Activated CD4-positive, alpha-beta T cell treated with anti-CD3 and anti-CD28 coated beads for 36 hours (primary cell): ENCODE measurements around the gene OASL. TPM values are rescaled to one million over a fixed set of nuclear protein-coding genes. Genes with fewer than 3 reads are reported as not detected.
"Not testable (repeated sequence)": the region's sequence is repeated elsewhere in the genome, so short reads cannot be mapped to it uniquely, and the experiment has no call there.

Experiments
- ATAC-seq: fragments of 200-7000 bp; cut with Tn5 transposase; one replicate; pipeline ENCODE4 v1.10.0; 2021; ENCODE audit warnings: mild to moderate bottlenecking, moderate library complexity
- CTCF ChIA-PET: fragments of 350-600 bp; sonication (Branson Sonifier 250); formaldehyde crosslinking; loops from one replicate; lab custom pipeline; 2021; ENCODE audit warnings: antibody characterized with exemption; lab: Charles Lee
- POLR2A ChIA-PET: fragments of 350-600 bp; sonication (Branson Sonifier 250); formaldehyde crosslinking; loops from one replicate; lab custom pipeline; 2021; ENCODE audit warnings: antibody characterized with exemption, inconsistent platforms; lab: Charles Lee
- DNase-seq: peaks from one replicate; pipeline ENCODE4 v3.0.0-alpha.2; 2020
- H3K27ac Mint-ChIP-seq: one replicate; pipeline ENCODE4 v1.8.0; 2021; ENCODE audit warnings: mixed read lengths
- H3K27me3 Mint-ChIP-seq: one replicate; pipeline ENCODE4 v1.8.0; 2021; ENCODE audit warnings: mixed read lengths
- H3K36me3 Mint-ChIP-seq: one replicate; pipeline ENCODE4 v1.8.0; 2021; ENCODE audit warnings: low read depth, mixed read lengths
- H3K4me1 Mint-ChIP-seq: one replicate; pipeline ENCODE4 v1.8.0; 2021; ENCODE audit warnings: mixed read lengths
- H3K4me3 Mint-ChIP-seq: one replicate; pipeline ENCODE4 v1.8.0; 2021; ENCODE audit warnings: mild to moderate bottlenecking, moderate library complexity, mixed read lengths
- H3K9me3 Mint-ChIP-seq: one replicate; pipeline ENCODE4 v1.8.0; 2021; ENCODE audit warnings: low read depth, mixed read lengths
- intact Hi-C, 2 experiments: fragments of 100-400 bp; cut with DNase I in 1 of 2; cut with micrococcal nuclease in 1 of 2; formaldehyde crosslinking; loops; one replicate each; pipeline versions ENCODE4 v1.14.2 to v1.15.1; 2022 to 2024; cut with DNase I, micrococcal nuclease
- total RNA-seq, 2 experiments: library from RNA; stranded (reverse); gene quantifications; one replicate each; pipeline ENCODE4 v1.2.3, GENCODE V29; 2021

The OASL gene
- total RNA-seq, 2 experiments from 2014 or later, result 13.9 to 19.6 TPM

DNA sequence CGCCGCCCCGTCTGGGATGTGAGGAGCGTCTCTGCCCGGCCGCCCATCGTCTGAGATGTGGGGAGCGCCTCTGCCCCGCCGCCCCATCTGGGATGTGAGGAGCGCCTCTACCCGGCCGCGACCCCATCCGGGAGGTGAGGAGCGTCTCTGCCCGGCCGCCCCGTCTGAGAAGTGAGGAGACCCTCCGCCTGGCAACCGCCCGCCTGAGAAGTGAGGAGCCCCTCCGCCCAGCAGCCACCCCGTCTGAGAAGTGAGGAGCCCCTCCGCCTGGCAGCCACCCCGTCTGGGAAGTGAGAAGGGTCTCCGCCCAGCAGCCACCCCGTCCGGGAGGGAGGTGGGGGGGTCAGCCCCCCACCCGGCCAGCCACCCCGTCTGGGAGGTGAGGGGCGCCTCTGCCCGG is 36.9 kb upstream of the OASL start:
- H3K4me3 Mint-ChIP-seq, DNase-seq, intact Hi-C loops, ATAC-seq, POLR2A ChIA-PET, H3K27ac Mint-ChIP-seq, H3K36me3 Mint-ChIP-seq, CTCF ChIA-PET, H3K27me3 Mint-ChIP-seq, H3K4me1 Mint-ChIP-seq, H3K9me3 Mint-ChIP-seq: not testable (repeated sequence)

DNA sequence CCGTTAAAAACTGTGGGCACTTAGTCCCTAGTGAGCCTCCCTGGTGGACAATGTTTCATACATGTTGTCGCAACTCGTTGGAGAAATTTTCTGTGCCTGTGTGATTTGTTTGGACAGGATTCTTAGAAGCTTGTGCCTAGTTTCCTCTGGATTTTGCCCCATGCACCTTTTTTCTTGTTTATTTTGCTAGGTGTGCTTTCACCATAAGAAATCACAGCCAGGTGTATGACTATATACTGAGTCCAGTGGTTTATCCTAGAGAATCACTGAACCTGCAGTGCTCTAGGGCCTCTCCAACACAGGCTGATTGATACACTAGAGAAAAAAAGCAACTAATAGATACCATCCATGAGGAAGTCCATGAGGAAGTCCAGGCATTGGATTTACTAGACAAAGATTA is 33.1 kb upstream of the OASL start:
- CTCF ChIA-PET, result interaction anchor here (1.0 to 2.2 kb wide), 2 partner anchors 10 to 67 kb away, joined by 3 to 10 read pairs; no protein-coding TSS in a partner anchor
- Mint-ChIP-seq H3K4me3 (no peak overlapping the region), H3K36me3 (peaks cover 3% of the 10 kb centered on the region), H3K27me3 (no peaks in the 10 kb centered on the region), H3K9me3 (peaks cover 7% of the 10 kb centered on the region), H3K27ac (no peak overlapping the region), H3K4me1 (no peaks in the 10 kb centered on the region)
- no peak for DNase-seq
- POLR2A ChIA-PET, result no interaction called here
- no peak for ATAC-seq
- intact Hi-C loops, result no loop called here

DNA sequence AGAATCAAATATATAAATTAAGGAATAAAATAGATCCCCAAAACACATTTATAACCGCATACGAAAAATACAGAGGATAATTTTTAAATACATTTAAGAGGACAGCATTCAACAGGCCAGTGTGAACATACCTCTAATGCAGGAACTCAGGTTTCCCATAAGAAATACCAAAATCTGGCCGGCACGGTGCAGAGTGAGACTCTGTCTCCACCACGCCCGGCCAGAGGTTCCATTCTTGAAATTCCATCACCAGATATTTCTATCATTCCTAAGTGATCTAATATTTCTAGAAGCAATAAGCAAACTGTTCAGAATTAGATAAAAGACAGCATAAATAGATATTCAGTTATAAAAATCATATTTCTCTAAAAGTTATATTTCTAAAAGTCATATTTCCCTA is 30.2 kb upstream of the OASL start:
- H3K4me1 Mint-ChIP-seq, result peaks cover 4% of the 10 kb centered on the region
- intact Hi-C loops, result no loop called here

DNA sequence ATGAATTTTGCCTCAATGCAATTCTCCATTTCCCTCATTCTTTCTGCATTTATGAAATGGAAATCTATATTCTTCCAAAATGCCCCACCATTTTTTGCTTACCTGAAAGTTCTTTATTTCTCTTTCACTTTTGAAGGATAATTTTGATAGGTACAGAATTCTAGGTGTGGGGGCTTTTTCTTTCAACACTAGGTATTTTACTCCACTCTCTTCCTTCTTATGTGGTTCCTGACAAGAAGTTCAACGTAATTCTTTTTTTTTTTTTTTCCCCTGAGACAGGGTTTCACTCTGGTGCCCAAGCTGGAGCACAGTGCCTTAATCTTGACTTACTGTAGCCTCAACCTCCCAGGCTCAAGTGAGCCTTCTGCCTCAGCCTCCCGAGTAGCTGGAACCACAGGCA is 26.3 kb upstream of the OASL start:
- Mint-ChIP-seq H3K27me3 (no peaks in the 10 kb centered on the region), H3K36me3 (no peaks in the 10 kb centered on the region), H3K9me3 (no peaks in the 10 kb centered on the region), H3K27ac (no peak overlapping the region), H3K4me1 (peaks cover 8% of the 10 kb centered on the region), H3K4me3 (no peak overlapping the region)
- ATAC-seq, result no peak
- ChIA-PET POLR2A (interaction anchor here (0.7 kb wide), 1 partner anchor 572 kb away, joined by 9 read pairs; no protein-coding TSS in a partner anchor), CTCF (interaction anchor here (0.6 to 1.2 kb wide), 2 partner anchors 59 to 93 kb away, joined by 4 read pairs; no protein-coding TSS in a partner anchor)
- DNase-seq, result no peak
- intact Hi-C loops, result no loop called here

More for the DNA sequence above, 30.2 kb upstream of the OASL start:
- ChIA-PET CTCF (no interaction called here), POLR2A (no interaction called here)
- ATAC-seq (no peak), DNase-seq (no peak)
- Mint-ChIP-seq H3K4me3 (no peak overlapping the region), H3K36me3 (peaks cover 3% of the 10 kb centered on the region), H3K27ac (no peak overlapping the region), H3K9me3 (peaks cover 7% of the 10 kb centered on the region), H3K27me3 (no peaks in the 10 kb centered on the region)

DNA sequence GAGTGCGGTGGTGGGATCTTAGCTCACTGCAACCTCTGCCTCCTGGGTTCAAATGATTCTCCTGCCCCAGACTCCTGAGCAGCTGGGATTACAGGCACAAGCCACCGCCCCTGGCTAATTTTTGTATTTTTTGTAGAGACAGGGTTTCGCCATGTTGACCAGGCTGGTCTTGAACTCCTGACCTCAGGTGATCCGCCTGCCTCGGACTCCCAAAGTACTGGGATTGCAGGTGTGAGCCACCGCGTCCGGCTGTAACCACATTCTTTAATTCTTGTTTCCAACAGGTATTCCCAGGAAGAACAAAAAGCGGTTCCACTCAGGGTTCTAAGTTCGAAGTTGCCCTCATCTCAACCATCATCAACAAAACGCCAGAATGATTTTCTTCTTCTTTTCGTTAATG is 25.5 kb upstream of the OASL start:
- H3K36me3 Mint-ChIP-seq, POLR2A ChIA-PET, H3K9me3 Mint-ChIP-seq, intact Hi-C loops, DNase-seq, H3K27me3 Mint-ChIP-seq, H3K4me3 Mint-ChIP-seq, H3K27ac Mint-ChIP-seq, ATAC-seq: not testable (repeated sequence)
- peaks cover 15% of the 10 kb centered on the region for H3K4me1 Mint-ChIP-seq
- CTCF ChIA-PET, result interaction anchor here (0.6 to 1.2 kb wide), 2 partner anchors 8 to 58 kb away, joined by 3 to 4 read pairs; no protein-coding TSS in a partner anchor

DNA sequence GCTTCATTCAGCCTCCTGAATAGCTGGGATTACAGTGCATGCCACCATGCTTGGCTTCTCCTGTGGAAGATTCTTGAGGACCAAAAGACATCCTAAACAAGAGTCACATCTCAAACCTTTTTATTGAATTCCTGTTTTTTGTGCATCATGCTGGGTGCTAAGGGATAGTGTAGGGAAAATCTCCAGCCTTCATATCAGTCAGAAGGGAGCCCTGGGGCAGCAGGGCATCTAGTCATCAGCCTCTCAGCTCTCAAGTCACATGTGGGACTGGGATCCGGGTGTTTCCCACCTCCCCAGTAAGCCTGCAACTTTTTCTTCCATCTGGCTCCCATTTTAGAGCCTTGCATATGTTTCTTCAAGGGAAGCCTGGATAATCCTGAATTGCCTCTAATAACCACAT is 25.1 kb upstream of the OASL start:
- Mint-ChIP-seq H3K4me3 (no peak overlapping the region), H3K4me1 (peaks cover 15% of the 10 kb centered on the region), H3K9me3 (no peaks in the 10 kb centered on the region), H3K27ac (no peak overlapping the region), H3K27me3 (no peaks in the 10 kb centered on the region), H3K36me3 (no peaks in the 10 kb centered on the region)
- intact Hi-C loops, result no loop called here
- ChIA-PET POLR2A (no interaction called here), CTCF (no interaction called here)
- DNase-seq (no peak), ATAC-seq (no peak)

DNA sequence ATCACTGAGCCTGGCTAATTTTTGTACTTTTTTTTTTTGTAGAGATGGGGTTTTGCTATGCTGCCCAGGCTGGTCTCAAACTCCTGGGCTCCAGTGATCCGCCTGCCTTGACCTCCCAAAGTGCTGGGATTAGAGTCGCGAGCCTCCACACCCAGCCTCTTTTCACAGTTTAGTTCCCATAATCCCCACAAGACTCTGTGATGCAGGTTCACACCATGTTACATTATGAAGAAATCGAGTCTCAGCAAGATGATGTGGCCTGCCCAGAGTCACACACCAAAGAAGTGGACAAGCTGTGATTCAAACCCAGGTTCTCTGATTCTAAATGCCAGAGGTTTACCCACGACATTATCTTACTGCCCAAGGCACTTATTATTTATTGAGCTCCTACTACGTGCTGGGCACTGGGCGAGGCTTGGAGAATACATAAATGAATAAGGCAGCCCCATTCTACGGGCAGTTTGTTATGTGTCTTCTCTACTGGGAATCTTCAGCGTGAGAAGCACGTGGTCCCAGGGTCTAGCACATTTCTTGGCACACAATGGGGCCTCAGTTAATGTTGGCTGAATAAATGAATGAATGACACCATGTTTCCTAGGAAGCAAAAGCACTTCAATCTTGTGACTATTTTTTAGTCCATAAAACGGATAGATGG is 23.5 kb upstream of the OASL start:
- ChIA-PET POLR2A (no interaction called here), CTCF (interaction anchor here (1.0 to 4.0 kb wide), 6 partner anchors 10 to 162 kb away, joined by 3 to 30 read pairs (median 8); no protein-coding TSS in a partner anchor)
- peaks cover 15% of the 10 kb centered on the region for H3K4me1 Mint-ChIP-seq
- H3K27me3 Mint-ChIP-seq, result no peaks in the 10 kb centered on the region
- intact Hi-C loops, result no loop called here
- no peaks in the 10 kb centered on the region for H3K36me3 Mint-ChIP-seq
- ATAC-seq (no peak), DNase-seq (no peak)
- H3K27ac Mint-ChIP-seq, result no peak overlapping the region
- H3K4me3 Mint-ChIP-seq, result no peak overlapping the region
- no peaks in the 10 kb centered on the region for H3K9me3 Mint-ChIP-seq

DNA sequence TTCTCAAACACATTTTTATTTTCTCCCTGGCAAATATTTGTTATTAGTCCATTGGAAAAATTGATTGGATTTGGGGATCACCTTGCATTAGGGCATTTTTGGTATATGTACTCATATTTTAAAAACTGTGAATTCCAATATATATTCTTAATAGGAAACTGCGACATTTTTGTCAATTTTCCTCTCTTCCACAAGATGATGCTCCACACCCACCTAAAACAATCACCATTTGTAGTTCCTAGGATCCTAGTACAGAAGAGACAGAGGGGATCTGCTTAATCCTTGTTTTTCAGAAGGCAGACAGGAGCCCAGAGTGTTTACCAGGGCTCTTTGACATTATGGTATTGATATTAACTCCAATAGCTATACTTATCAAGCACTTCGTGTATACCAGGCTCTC is 22.8 kb upstream of the OASL start:
- Mint-ChIP-seq H3K27me3 (no peaks in the 10 kb centered on the region), H3K4me3 (no peak overlapping the region), H3K27ac (no peak overlapping the region), H3K36me3 (no peaks in the 10 kb centered on the region), H3K4me1 (peaks cover 15% of the 10 kb centered on the region), H3K9me3 (no peaks in the 10 kb centered on the region)
- ChIA-PET POLR2A (no interaction called here), CTCF (interaction anchor here (0.7 to 4.0 kb wide), 15 partner anchors 10 to 162 kb away, joined by 3 to 30 read pairs (median 4); partner anchors contain the start of gene C12orf43)
- intact Hi-C loops, result loop anchor here (2.0 kb wide), 2 partner anchors 23 to 161 kb away; partner anchors contain the start of gene OASL (in 1 of the 2)
- ATAC-seq (no peak), DNase-seq (no peak)

DNA sequence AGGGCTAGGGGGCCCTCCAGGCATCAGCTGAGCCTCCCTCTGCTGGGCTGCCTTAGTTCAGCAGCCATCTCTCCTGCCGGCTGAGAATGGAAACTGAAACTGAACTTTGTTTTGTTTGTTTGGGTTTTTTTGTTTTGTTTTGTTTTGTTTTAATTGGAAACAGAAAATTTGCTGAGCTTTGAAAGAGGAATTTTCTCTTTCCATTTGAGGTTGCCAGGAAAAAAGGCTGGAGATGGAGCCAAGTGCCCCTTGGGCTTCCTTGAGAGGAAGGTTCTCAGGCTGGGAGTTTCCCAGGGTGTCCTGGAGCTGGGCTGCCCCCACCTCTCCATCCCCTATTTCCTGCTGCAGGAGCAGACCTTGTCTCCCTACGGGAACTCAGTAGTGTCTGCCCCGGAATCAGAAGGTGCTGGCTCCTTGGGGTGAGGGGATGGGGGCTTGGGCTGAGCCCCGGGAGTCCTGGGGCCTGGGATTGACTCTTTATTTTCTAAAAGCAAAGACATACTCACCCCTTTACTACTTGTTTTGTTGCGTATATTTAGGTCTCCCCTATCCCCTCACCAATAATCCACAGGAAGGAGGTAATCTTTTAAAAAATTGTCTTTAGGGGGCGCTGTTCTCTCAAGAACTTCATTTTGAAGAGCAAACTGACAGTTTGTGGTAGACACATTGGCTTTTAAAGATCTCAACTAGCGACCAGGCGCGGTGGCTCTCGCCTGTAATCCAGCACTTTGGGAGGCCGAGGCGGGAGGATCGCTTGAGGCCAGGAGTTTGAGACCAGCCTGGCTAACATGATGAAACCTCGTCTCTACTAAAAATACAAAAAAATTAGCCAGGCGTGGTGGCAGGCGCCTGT is 21.3 kb upstream of the OASL start:
- Mint-ChIP-seq H3K4me3 (peak overlapping the region; percentile 60), H3K27me3 (no peaks in the 10 kb centered on the region), H3K36me3 (no peaks in the 10 kb centered on the region), H3K9me3 (no peaks in the 10 kb centered on the region), H3K27ac (peak overlapping the region; percentile 90), H3K4me1 (peaks cover 14% of the 10 kb centered on the region)
- intact Hi-C loops, result loop anchor here (1.0 to 2.0 kb wide), 8 partner anchors 22 to 170 kb away; partner anchors contain the start of genes C12orf43 (in 2 of the 2) and OASL (in 1 of the 2)
- ChIA-PET CTCF (interaction anchor here (0.6 to 4.0 kb wide), 43 partner anchors 9 to 1833 kb away, joined by 3 to 36 read pairs (median 4); partner anchors contain the start of gene C12orf43), POLR2A (interaction anchor here (0.6 to 0.7 kb wide), 2 partner anchors 154 to 156 kb away, joined by 3 to 5 read pairs; no protein-coding TSS in a partner anchor)
- ATAC-seq, result peak; percentile 91
- DNase-seq, result peak; percentile 79

DNA sequence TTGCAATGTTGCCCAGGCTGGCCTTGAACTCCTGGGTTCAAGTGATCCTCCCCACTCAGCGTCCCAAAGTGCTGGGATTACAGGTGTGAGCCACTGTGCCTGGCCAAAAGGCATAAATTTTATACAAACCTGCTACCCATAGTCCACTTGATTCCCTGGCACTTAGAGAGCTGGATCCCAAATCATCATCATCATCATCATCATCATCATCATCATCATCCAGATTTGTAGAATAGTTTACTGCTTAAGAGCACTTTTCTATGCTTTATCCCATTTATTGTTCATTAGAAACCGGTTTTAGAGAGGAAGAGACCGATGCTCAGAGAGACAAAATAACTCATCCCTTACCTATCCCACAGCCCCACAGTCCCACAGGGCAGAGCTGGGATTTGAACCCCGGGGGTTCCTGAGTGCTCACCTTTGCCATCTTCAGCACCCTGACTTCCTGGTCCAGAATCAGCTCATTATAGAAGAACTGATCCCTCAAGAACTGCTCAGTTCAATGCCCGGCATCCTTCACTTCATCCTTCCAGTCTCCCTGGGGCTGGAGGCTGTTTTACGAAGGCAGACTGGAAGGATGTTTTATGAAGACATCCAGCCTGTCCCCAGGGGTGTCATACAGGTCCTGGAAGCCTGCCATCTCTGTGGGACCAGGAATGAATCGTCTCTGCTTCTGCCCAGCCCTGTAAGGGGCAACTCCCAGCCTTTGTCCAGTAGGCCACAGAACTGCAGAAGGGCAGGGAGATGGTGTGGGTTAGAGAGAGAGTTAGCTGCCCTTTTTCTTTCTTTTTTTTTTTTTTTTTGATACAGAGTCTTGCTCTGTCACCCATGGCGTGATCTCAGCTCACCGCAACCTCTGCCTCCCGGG is 20.2 kb upstream of the OASL start:
- POLR2A ChIA-PET, result interaction anchor here (0.7 kb wide), 1 partner anchor 155 kb away, joined by 3 read pairs; no protein-coding TSS in a partner anchor
- Mint-ChIP-seq H3K27ac (peak overlapping the region; percentile 90), H3K4me3 (no peak overlapping the region), H3K27me3 (no peaks in the 10 kb centered on the region), H3K4me1 (peaks cover 11% of the 10 kb centered on the region), H3K36me3 (no peaks in the 10 kb centered on the region), H3K9me3 (no peaks in the 10 kb centered on the region)
- DNase-seq, result no peak
- ATAC-seq, result no peak
- intact Hi-C loops, result no loop called here
- CTCF ChIA-PET, result interaction anchor here (0.6 to 4.0 kb wide), 34 partner anchors 8 to 1832 kb away, joined by 3 to 36 read pairs (median 4); partner anchors contain the start of gene C12orf43
